ENCODE results near the gene VPS13D. TPM values are rescaled to one million over a fixed set of nuclear protein-coding genes. Genes with fewer than 3 reads are reported as not detected.
A peak's percentile ranks its signal among the peaks of the same experiment; 100 is the strongest.

VPS13D gene
- total and polyA plus RNA-seq, 11 donors: 32.1 to 301 (median 90.7) TPM

DNA sequence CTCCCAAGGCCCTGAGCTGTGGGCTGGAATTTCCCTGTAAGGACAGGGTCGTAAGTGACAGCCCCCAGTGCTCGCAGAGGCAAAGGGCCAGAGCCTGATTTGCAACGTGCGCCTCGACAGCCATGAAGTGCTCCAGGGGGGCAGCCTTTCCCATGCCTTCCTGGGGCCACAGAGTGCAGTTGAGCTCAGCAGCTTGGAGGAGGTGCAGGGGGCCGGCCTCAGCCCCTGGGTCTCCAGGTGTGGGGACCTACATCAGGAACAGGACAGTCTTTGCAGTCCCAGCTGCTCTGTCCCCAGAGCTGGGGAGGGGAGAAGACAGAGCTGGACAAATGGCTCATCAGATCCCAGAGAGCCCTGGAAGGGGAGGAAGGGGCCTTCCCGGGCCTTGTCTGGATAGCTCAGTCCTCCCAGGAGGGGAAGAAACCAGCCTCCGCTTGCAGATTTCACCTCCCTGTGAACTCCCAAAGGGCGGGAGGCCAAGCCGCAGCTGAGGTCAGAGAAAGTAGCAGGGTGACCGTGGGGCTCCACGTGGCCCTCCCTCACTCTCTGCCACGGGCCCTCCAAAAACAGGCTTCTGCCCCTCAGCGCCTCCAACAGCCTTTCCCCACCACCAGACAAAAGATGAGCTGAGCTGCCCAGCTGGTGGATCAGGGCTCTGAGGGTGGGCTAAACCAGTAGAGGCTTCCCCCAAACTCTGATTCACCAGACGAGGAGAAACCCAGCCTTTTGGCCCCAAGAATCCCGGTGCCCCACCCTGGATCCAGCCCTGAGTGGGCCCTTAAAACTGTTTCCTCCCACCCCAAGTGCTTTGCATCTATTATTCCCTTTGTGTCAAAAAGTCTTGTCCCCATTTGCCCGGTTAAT lies 311.7 kb downstream of the VPS13D start:
- peak in 4 of 5 donors; percentile 68 to 82 (median 70) for DNase-seq
- intact Hi-C loops (cut with DNase I): loop anchor here in 2 of 10 donors (5.0 kb wide), 1 partner anchor 76 kb away; the partner anchor contains the start of gene DHRS3 (in 2 of the 2)
- H3K27ac ChIP-seq: peak overlapping the region in 9 of 12 donors; percentile 11 to 83 (median 61)
- H3K36me3 ChIP-seq: no peaks in the 10 kb centered on the region
- TF ChIP-seq, protein P1, sequence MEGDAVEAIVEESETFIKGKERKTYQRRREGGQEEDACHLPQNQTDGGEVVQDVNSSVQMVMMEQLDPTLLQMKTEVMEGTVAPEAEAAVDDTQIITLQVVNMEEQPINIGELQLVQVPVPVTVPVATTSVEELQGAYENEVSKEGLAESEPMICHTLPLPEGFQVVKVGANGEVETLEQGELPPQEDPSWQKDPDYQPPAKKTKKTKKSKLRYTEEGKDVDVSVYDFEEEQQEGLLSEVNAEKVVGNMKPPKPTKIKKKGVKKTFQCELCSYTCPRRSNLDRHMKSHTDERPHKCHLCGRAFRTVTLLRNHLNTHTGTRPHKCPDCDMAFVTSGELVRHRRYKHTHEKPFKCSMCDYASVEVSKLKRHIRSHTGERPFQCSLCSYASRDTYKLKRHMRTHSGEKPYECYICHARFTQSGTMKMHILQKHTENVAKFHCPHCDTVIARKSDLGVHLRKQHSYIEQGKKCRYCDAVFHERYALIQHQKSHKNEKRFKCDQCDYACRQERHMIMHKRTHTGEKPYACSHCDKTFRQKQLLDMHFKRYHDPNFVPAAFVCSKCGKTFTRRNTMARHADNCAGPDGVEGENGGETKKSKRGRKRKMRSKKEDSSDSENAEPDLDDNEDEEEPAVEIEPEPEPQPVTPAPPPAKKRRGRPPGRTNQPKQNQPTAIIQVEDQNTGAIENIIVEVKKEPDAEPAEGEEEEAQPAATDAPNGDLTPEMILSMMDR (IDR thresholded peaks at IDR 0.05): no peak
- no peak for TF ChIP-seq POLR2A (IDR thresholded peaks at IDR 0.05)
- H3K9me3 ChIP-seq: peaks cover 0 to under 1% (median 0%) of the 10 kb centered on the region in 12 donors
- no peaks in the 10 kb centered on the region for H3K27me3 ChIP-seq
- H3K4me3 ChIP-seq: no peak overlapping the region
- WGBS, 4 donors: 54 to 64% (median 62%) methylated on average over 16 to 17 of the region's 17 CpGs
- H3K4me1 ChIP-seq: peaks cover 0 to 40% (median 17%) of the 10 kb centered on the region in 12 donors
- ATAC-seq: peak; percentile 7 to 53 (median 38)

GRCh38 chr1:12542138-12542465 lies 312.3 kb downstream of the VPS13D start:
- ATAC-seq: no peak
- Histone ChIP-seq H3K9me3 (no peaks in the 10 kb centered on the region), H3K36me3 (no peaks in the 10 kb centered on the region), H3K27me3 (no peaks in the 10 kb centered on the region), H3K4me3 (no peak overlapping the region), H3K4me1 (peaks cover 0 to 46% (median 23%) of the 10 kb centered on the region in 12 donors), H3K27ac (peak overlapping the region in 5 of 12 donors; percentile 15 to 83 (median 64))
- 78 to 93% (median 92%) methylated on average over 9 of the region's 9 CpGs for WGBS, 4 donors
- TF ChIP-seq, protein P1 (IDR thresholded peaks at IDR 0.05): no peak
- no peak for TF ChIP-seq POLR2A (IDR thresholded peaks at IDR 0.05)
- intact Hi-C loops (cut with DNase I): loop anchor here in 2 of 10 donors (5.0 kb wide), 1 partner anchor 75 kb away; the partner anchor contains the start of gene DHRS3 (in 2 of the 2)
- no peak for DNase-seq

DNA sequence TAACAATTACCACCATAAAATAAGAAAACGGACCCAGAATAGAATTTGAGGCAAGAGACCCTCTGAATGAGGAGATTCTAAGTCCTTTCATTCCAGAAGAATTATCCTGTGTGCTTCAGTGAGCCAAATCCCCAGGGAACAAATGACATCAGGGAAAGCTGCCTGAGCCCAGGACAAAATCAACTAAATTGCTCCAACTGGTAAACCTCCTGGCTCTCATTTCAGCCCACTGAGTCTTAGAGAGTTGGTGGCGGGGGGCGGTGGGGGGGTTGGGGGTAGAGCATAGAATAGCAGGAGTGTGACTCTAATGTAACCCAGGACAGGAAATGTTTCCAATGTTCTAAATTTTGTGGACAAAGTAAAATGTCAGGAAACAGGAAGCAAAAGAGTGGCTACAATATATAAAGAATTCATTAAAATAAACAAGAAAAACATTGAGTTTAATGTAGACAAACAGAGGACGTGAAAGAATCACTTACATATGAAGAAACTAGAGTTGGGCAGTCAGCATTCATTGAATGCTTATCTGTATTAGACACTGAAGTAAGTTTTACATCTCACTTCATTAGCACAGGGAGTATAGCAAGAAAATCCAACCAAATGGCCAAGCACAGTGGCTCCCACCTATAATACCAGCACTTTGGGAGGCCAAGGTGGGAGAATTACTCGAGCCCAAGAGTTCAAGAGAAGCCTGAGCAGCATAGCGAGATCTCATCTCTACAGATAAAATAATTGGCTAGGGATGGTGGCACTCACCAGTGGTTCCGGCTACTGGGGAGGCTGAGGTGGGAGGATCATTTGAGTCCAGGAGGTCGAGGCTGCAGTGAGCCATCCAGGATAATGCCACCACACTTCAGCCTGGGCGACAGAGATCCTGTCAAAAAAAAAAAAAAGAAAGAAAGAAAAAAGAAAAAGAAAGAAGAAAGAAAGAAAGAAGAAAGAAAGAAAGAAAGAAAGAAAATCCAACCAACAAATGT lies 313.1 kb downstream of the VPS13D start:
- Histone ChIP-seq H3K4me1 (peaks cover 6 to 54% (median 28%) of the 10 kb centered on the region in 12 donors), H3K9me3 (no peaks in the 10 kb centered on the region), H3K27me3 (no peaks in the 10 kb centered on the region), H3K4me3 (no peak overlapping the region), H3K36me3 (no peaks in the 10 kb centered on the region), H3K27ac (peak overlapping the region in 1 of 12 donors; percentile 83)
- WGBS, 4 donors: 94 to 95% (median 95%) methylated on average over 9 of the region's 9 CpGs
- TF ChIP-seq, protein P1 (IDR thresholded peaks at IDR 0.05): no peak
- no peak for TF ChIP-seq POLR2A (IDR thresholded peaks at IDR 0.05)
- intact Hi-C loops (cut with DNase I): loop anchor here in 2 of 10 donors (5.0 kb wide), 1 partner anchor 74 kb away; the partner anchor contains the start of gene DHRS3 (in 2 of the 2)
- ATAC-seq: no peak
- DNase-seq: no peak
